Measurements from ENCODE around the gene MVB12A. TPM values are rescaled to one million over a fixed set of nuclear protein-coding genes. Genes with fewer than 3 reads are reported as not detected.
A peak's percentile ranks its signal among the peaks of the same experiment; 100 is the strongest.

The MVB12A gene
- total and polyA plus RNA-seq, 10 of the 15 experiments (the other 5 are each of a cell fraction or from before 2014, with no cell fraction given): 1.2 to 47.6 (median 26.3) TPM

GRCh38 chr19:17390665-17391370, 29.0 kb upstream of the MVB12A start (continued):
- TF ChIP-seq MLLT1 (IDR thresholded peaks at IDR 0.05) (0 out of 2 replicates have a peak, but pooled peaks have one; percentile 42), SMC3 (IDR thresholded peaks at IDR 0.05; ENCODE audit: borderline replicate concordance, low read length) (peak; percentile 39; the same call in 1 of the 2 replicates), RELA (IDR thresholded peaks at IDR 0.05; ENCODE audit: borderline replicate concordance, partially characterized antibody) (no peak), EED (IDR thresholded peaks at IDR 0.05; ENCODE audit: low read depth) (no peak), IRF3 (IDR thresholded peaks at IDR 0.05) (no peak; the same call in 1 of the 2 replicates), KAT2A (conservative IDR thresholded peaks at IDR 0.05; ENCODE audit: control insufficient read depth, low read depth, low read length) (no peak), RAD21 (IDR thresholded peaks at IDR 0.05; ENCODE audit: insufficient read depth, low read depth, low read length) (peak; percentile 56), NBN (IDR thresholded peaks at IDR 0.05) (no peak), SIN3A (IDR thresholded peaks at IDR 0.05; ENCODE audit: low read depth, low read length) (no peak), NR2C2 (IDR thresholded peaks at IDR 0.05; ENCODE audit: borderline replicate concordance, control insufficient read depth, insufficient read length, low read depth) (no peak), SRF (IDR thresholded peaks at IDR 0.05; ENCODE audit: low read depth in 2 of 2, low read length in 2 of 2) (peak in 1 of 2 experiments; percentile 28; a peak in 1 of 4 replicates), ZBTB40 (IDR thresholded peaks at IDR 0.05; ENCODE audit: borderline replicate concordance) (no peak), SUPT20H (IDR thresholded peaks at IDR 0.05; ENCODE audit: borderline replicate concordance, control insufficient read depth, low read depth, low read length) (no peak), E2F4 (IDR thresholded peaks at IDR 0.05; ENCODE audit: low read depth, low read length) (no peak), HDAC2 (IDR thresholded peaks at IDR 0.05) (no peak), FOXM1 (IDR thresholded peaks at IDR 0.05; ENCODE audit: low read depth, low read length) (no peak), CHD2 (IDR thresholded peaks at IDR 0.05; ENCODE audit: borderline replicate concordance, low read depth, low read length) (peak; percentile 70; the same call in 1 of the 2 replicates), DPF2 (IDR thresholded peaks at IDR 0.05) (no peak)
